ENCODE measurements around the gene RPP21.
"Not testable (repeated sequence)": the region's sequence is repeated elsewhere in the genome, so short reads cannot be mapped to it uniquely, and the experiment has no call there.

RPP21 gene

DNA sequence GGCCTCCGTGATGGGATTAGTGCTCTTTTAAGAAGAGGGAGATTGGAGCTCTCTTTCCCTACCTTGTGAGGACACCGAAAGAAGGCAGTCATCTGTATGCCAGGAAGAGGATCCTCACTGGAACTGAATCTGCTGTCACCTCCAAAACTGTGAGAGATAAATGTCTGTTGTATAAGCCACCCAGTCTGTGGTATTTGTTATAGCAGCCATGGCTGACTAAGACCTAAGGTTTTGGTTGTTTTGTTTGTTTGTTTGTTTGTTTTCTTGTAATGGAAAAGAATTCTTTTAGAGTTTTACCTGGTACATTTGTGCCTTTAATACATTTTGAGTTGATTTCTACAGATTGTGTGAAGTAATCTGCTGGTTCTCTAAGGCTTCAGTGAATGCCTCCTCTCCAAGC, 7.6 kb downstream of the RPP21 start:
- Histone ChIP-seq H3K36me3 (ENCODE audit: insufficient read depth, low read length) (no peaks in the 10 kb centered on the region), H3K4me1 (ENCODE audit: control insufficient read depth, insufficient read depth, low read length, unreplicated experiment) (no peaks in the 10 kb centered on the region), H3K4me3 (ENCODE audit: low read depth, low read length) (no peak overlapping the region), H3K79me2 (ENCODE audit: control insufficient read depth, insufficient read depth, low read length, unreplicated experiment) (no peaks in the 10 kb centered on the region), H3K27ac (ENCODE audit: low read depth, low read length) (no peak overlapping the region), H2AFZ (ENCODE audit: low read length, unreplicated experiment) (no peak overlapping the region), H3K27me3 (ENCODE audit: insufficient read depth, low read length) (0 out of 2 replicates have a peak, but pooled peaks cover 15% of the 10 kb centered on the region)

DNA sequence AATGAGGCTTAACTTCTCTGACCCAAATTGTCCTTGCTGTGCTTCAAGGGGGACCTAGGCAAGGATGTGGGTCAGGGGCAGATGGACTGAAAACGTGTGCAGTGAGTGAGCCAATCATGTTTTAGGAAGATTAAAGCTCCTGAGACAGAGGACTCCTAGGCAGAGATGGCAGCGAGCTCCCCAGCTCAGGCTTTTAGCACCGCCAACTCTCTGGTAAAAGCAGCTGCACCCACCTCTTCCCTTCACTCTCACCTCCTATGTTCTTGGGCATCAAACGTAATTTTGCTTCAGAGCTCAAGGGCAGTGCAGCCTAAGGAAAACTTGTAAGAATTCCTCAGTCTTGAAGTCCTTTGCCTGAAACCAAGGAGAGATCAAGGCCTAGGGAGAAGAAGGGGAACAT, 10.3 kb downstream of the RPP21 start:
- Histone ChIP-seq H3K27me3 (ENCODE audit: insufficient read depth, low read length) (peaks cover 40% of the 10 kb centered on the region), H3K79me2 (ENCODE audit: control insufficient read depth, insufficient read depth, low read length, unreplicated experiment) (no peaks in the 10 kb centered on the region), H3K4me1 (ENCODE audit: control insufficient read depth, insufficient read depth, low read length, unreplicated experiment) (no peaks in the 10 kb centered on the region), H3K4me3 (ENCODE audit: low read depth, low read length) (no peak overlapping the region), H3K36me3 (ENCODE audit: insufficient read depth, low read length) (no peaks in the 10 kb centered on the region), H2AFZ (ENCODE audit: low read length, unreplicated experiment) (no peak overlapping the region), H3K27ac (ENCODE audit: low read depth, low read length) (no peak overlapping the region)

DNA sequence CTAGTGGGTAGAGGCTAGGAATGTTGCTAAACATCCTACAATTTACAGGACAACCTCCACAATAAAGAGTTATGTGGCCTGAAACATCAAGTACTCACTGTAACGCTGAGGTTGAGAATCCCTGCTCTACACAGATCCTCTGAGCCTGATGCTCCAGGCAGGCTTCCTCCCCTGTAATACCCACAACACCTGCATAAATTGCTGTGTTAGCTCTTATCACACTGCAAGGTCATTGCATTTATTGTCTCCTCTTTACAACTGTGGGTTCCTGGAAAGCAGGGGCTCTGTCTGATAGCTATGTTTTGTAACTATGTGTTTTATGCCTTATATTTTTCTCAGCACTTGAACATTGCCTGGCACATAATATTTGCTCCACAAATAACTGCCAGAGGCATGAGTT, 11.6 kb downstream of the RPP21 start:
- Histone ChIP-seq H3K36me3 (ENCODE audit: insufficient read depth, low read length) (no peaks in the 10 kb centered on the region), H3K27ac (ENCODE audit: low read depth, low read length) (no peak overlapping the region), H2AFZ (ENCODE audit: low read length, unreplicated experiment) (no peak overlapping the region), H3K27me3 (ENCODE audit: insufficient read depth, low read length) (peaks cover 53% of the 10 kb centered on the region), H3K79me2 (ENCODE audit: control insufficient read depth, insufficient read depth, low read length, unreplicated experiment) (no peaks in the 10 kb centered on the region), H3K4me1 (ENCODE audit: control insufficient read depth, insufficient read depth, low read length, unreplicated experiment) (no peaks in the 10 kb centered on the region), H3K4me3 (ENCODE audit: low read depth, low read length) (no peak overlapping the region)

DNA sequence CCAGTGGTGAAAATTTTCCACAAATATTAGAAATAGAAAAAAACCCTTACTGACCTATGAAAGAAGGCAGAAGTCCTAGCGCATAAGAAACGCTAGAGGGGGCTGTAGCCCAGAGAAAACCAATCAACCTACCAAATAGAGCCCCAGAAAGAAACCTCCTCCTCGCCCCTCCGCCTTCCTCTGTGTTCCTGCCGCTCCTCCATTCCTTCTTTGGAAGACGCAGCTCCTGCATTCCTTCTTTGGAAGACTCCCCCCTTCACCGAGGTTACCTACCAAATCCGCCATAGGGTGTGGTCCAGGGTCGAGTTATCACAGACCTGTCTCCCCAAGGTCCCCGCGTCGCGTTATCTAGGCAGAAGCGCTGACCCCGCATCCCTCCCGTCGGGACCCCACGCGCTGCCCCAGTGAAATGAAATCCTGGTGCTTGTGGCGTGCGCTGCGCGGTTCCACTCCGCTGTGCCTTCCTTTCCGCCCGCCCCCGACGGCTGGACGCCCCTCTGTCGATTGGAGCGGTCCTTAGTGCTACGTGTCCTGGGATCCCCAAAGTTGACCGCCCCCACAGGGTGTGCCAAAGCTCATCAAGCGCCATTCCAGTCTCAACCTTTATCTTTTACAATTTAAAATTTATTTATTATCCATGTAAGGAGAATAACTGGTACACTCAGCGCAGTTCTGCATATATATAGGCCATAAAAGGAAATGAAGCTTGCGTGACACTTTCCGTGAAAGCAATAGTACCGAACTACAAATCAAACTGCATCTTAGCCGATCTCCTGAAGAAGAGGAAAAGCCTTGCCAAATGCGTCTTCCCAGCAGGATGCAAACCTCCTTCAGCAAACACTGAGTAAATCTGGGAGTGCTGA, 13.0 kb downstream of the RPP21 start:
- Histone ChIP-seq H3K4me3 (ENCODE audit: low read depth, low read length) (peak overlapping the region; percentile 76), H2AFZ (ENCODE audit: low read length, unreplicated experiment) (peak overlapping the region; percentile 88), H3K27me3 (ENCODE audit: insufficient read depth, low read length) (peaks cover 55% of the 10 kb centered on the region), H3K4me1 (ENCODE audit: control insufficient read depth, insufficient read depth, low read length, unreplicated experiment) (no peaks in the 10 kb centered on the region), H3K36me3 (ENCODE audit: insufficient read depth, low read length) (no peaks in the 10 kb centered on the region), H3K79me2 (ENCODE audit: control insufficient read depth, insufficient read depth, low read length, unreplicated experiment) (no peaks in the 10 kb centered on the region), H3K27ac (ENCODE audit: low read depth, low read length) (no peak overlapping the region)

DNA sequence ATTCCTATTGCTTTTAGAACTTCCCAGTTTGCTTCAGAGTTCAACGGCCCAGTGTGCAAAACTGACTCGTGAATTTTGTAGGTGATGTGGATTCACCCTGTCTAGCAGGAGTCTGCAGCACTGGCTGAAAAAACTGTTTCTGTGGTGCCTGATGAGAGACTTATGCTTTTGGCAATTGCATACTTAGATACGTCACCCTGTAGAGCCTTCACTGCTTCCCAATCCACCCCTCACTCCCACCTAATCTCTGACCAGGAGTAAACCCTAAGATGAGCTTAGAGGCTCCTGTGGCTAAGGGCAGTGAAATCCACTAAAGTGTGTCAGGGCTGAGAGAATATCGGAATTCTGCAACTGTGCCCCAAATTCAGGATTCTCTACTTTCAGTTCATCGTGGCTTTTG, 14.3 kb downstream of the RPP21 start:
- H3K79me2 ChIP-seq (ENCODE audit: control insufficient read depth, insufficient read depth, low read length, unreplicated experiment) = no peaks in the 10 kb centered on the region
- H2AFZ ChIP-seq (ENCODE audit: low read length, unreplicated experiment) = no peak overlapping the region
- H3K4me1 ChIP-seq (ENCODE audit: control insufficient read depth, insufficient read depth, low read length, unreplicated experiment) = no peaks in the 10 kb centered on the region
- no peak overlapping the region for H3K27ac ChIP-seq (ENCODE audit: low read depth, low read length)
- H3K36me3 ChIP-seq (ENCODE audit: insufficient read depth, low read length) = no peaks in the 10 kb centered on the region
- H3K27me3 ChIP-seq (ENCODE audit: insufficient read depth, low read length) = peaks cover 66% of the 10 kb centered on the region
- no peak overlapping the region for H3K4me3 ChIP-seq (ENCODE audit: low read depth, low read length)

DNA sequence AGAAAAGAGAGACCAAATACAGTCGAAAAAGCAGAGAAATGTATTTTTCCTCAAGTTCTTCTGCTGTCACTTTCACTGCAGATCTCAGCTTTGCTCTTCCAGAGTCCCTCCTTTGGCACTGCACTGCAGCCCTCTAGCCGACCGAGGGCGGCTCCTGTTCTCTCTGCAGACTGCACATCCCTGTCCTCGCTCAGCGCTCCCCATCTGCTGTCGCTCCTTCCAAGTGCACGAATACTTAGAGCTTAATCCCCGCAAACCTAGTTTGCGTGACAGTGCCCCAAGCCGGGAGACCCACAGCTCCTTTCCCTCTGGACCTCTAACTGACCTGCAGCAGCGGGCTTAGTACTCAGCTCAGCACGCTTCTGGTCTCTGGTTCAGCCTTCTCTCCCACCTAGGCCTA, 15.2 kb downstream of the RPP21 start:
- H2AFZ ChIP-seq (ENCODE audit: low read length, unreplicated experiment) = no peak overlapping the region
- no peaks in the 10 kb centered on the region for H3K36me3 ChIP-seq (ENCODE audit: insufficient read depth, low read length)
- H3K27me3 ChIP-seq (ENCODE audit: insufficient read depth, low read length) = peaks cover 74% of the 10 kb centered on the region
- no peak overlapping the region for H3K4me3 ChIP-seq (ENCODE audit: low read depth, low read length)
- H3K27ac ChIP-seq (ENCODE audit: low read depth, low read length) = no peak overlapping the region
- no peaks in the 10 kb centered on the region for H3K4me1 ChIP-seq (ENCODE audit: control insufficient read depth, insufficient read depth, low read length, unreplicated experiment)
- no peaks in the 10 kb centered on the region for H3K79me2 ChIP-seq (ENCODE audit: control insufficient read depth, insufficient read depth, low read length, unreplicated experiment)

DNA sequence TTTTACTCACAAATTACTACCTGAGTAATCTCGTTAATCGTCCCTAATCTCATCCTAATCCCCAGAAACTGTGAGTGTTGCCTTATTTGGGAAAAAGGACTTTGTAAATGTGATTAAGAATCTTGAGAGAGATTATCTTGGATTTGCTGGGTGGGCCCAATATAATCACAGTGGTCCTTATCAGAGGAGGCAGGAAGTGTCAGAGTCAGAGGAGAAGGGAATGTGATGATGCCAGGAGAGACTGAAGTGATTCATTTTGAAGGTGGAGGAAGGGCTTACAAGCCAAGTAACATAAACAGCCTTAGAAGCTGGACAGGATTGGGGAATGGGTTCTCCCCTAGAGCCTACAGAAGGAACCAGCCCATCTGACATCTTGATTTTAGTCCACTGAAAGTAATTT, 16.7 kb downstream of the RPP21 start:
- Histone ChIP-seq H3K4me1 (ENCODE audit: control insufficient read depth, insufficient read depth, low read length, unreplicated experiment) (no peaks in the 10 kb centered on the region), H3K27me3 (ENCODE audit: insufficient read depth, low read length) (peaks cover 89% of the 10 kb centered on the region), H3K79me2 (ENCODE audit: control insufficient read depth, insufficient read depth, low read length, unreplicated experiment) (no peaks in the 10 kb centered on the region), H3K4me3 (ENCODE audit: low read depth, low read length) (no peak overlapping the region), H3K36me3 (ENCODE audit: insufficient read depth, low read length) (no peaks in the 10 kb centered on the region), H3K27ac (ENCODE audit: low read depth, low read length) (no peak overlapping the region), H2AFZ (ENCODE audit: low read length, unreplicated experiment) (no peak overlapping the region)

DNA sequence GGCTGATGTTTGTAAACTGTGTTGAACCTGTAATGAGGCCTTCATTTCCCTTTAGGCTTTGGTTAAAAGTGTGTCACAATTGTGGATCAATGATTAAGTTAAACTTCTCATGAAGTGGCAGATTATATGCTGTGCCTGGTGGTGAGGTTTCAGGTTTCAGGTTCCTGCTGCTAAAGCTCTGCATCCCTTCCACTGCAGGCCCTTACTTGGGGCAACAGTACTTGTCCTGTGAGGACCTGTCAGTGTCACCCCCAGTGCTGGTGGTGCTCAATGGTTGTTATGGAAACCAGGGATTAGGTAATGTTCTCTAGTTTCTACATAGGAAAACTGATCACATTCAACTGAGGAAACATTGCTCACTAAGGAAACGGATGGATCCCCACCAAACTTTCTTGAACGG, 18.5 kb downstream of the RPP21 start:
- H2AFZ ChIP-seq (ENCODE audit: low read length, unreplicated experiment) = no peak overlapping the region
- H3K4me3 ChIP-seq (ENCODE audit: low read depth, low read length) = no peak overlapping the region
- H3K27ac ChIP-seq (ENCODE audit: low read depth, low read length) = no peak overlapping the region
- no peaks in the 10 kb centered on the region for H3K36me3 ChIP-seq (ENCODE audit: insufficient read depth, low read length)
- peaks cover 95% of the 10 kb centered on the region for H3K27me3 ChIP-seq (ENCODE audit: insufficient read depth, low read length)
- no peaks in the 10 kb centered on the region for H3K79me2 ChIP-seq (ENCODE audit: control insufficient read depth, insufficient read depth, low read length, unreplicated experiment)
- H3K4me1 ChIP-seq (ENCODE audit: control insufficient read depth, insufficient read depth, low read length, unreplicated experiment) = no peaks in the 10 kb centered on the region

DNA sequence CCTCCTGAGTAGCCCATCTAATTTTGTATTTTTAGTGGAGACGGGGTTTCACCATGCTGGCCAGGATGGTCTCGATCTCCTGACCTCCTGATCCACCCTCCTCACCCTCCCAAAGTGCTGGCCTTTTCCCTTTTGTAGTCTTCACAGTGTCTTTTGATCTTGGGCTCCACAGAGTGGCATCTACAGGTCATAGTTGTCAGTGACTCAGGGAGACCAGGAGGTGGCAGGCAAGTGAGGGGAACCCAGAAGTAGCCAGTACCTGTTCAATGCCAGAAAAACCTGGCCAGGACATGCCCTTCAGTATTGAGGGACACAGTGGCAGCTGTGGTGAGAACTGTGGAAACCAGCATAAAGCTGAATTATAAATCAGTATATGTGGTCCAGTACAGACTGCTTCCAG, 19.6 kb downstream of the RPP21 start:
- Histone ChIP-seq H3K4me3 (ENCODE audit: low read depth, low read length) (no peak overlapping the region), H3K27me3 (ENCODE audit: insufficient read depth, low read length) (peaks cover 94% of the 10 kb centered on the region), H3K36me3 (ENCODE audit: insufficient read depth, low read length) (no peaks in the 10 kb centered on the region), H3K27ac (ENCODE audit: low read depth, low read length) (no peak overlapping the region), H3K79me2 (ENCODE audit: control insufficient read depth, insufficient read depth, low read length, unreplicated experiment) (no peaks in the 10 kb centered on the region), H2AFZ (ENCODE audit: low read length, unreplicated experiment) (no peak overlapping the region), H3K4me1 (ENCODE audit: control insufficient read depth, insufficient read depth, low read length, unreplicated experiment) (no peaks in the 10 kb centered on the region)

DNA sequence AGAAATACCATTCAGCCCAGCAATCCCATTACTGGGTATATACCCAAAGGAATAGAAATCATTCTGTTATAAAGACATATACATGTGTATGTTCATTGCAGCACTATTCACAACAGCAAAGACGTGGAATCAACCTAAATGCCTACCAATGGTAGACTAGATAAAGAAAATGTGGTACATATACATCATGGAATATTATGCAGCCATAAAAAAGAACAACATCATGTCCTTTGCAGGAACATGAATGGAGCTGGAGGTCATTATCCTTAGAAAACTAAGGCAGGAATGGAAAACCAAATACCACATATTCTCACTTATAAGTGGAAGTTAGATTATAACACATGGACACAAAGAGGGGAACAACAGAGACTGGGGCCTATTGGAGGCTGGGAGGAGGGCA, 24.3 kb downstream of the RPP21 start:
- not testable (repeated sequence) for H3K4me1 ChIP-seq (ENCODE audit: control insufficient read depth, insufficient read depth, low read length, unreplicated experiment); H3K79me2 ChIP-seq (ENCODE audit: control insufficient read depth, insufficient read depth, low read length, unreplicated experiment); H3K4me3 ChIP-seq (ENCODE audit: low read depth, low read length); H2AFZ ChIP-seq (ENCODE audit: low read length, unreplicated experiment); H3K36me3 ChIP-seq (ENCODE audit: insufficient read depth, low read length); H3K27ac ChIP-seq (ENCODE audit: low read depth, low read length)
- peaks cover 85% of the 10 kb centered on the region for H3K27me3 ChIP-seq (ENCODE audit: insufficient read depth, low read length)

DNA sequence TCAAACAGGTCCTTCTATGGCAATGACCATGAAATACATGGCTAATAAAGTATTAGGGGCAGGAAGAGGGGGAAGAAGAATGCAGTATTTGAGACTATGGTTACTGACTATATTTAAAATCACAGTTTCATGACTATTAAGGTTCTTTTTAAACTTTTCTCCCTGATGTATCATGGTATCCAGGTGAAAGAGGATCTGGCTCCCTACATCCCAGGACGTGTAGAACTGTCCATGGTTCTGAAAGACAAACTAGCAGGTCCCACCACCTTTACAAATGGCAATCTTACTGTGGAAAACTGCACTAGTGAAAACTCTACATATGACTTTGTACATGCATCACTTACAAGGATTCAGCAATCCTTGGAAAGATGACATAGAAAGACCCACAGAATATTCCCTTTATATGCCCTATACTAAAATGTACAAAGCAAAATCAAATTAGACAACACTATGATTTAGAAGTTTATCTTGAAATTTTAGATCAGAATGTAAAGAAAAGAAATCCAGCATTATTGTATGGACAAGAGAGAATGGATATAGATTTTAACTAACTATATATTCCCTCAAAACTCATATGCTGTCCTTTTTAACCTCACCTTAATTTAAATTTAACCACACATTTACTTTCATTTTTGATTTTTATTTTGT, 33.5 kb downstream of the RPP21 start:
- Histone ChIP-seq H3K79me2 (ENCODE audit: control insufficient read depth, insufficient read depth, low read length, unreplicated experiment) (no peaks in the 10 kb centered on the region), H3K27ac (ENCODE audit: low read depth, low read length) (no peak overlapping the region), H2AFZ (ENCODE audit: low read length, unreplicated experiment) (no peak overlapping the region), H3K4me3 (ENCODE audit: low read depth, low read length) (no peak overlapping the region), H3K36me3 (ENCODE audit: insufficient read depth, low read length) (no peaks in the 10 kb centered on the region), H3K27me3 (ENCODE audit: insufficient read depth, low read length) (peaks cover 88% of the 10 kb centered on the region), H3K4me1 (ENCODE audit: control insufficient read depth, insufficient read depth, low read length, unreplicated experiment) (no peaks in the 10 kb centered on the region)

Data from ACC112 (cell line).